ENCODE results near the gene ITGAD. TPM values are rescaled to one million over a fixed set of nuclear protein-coding genes. Genes with fewer than 3 reads are reported as not detected.

ITGAD gene
- total and polyA plus RNA-seq, 2 of the 8 experiments (the other 6 are each of a cell fraction or from before 2014, with no cell fraction given): 0.06 TPM; not detected in 1

GRCh38 chr16:31357324-31358109 lies 35.6 kb upstream of the ITGAD start:
- Histone ChIP-seq H3K79me2 (ENCODE audit: control insufficient read depth in 1 of 2, insufficient read depth in 2 of 2, low read length in 2 of 2) (no peaks in the 10 kb centered on the region), H3K27me3 (replicated peaks in 1 of 4; ENCODE audit: control insufficient read depth in 3 of 4, extremely low read depth in 1 of 4, insufficient read depth in 3 of 4, low read length in 3 of 4) (no peaks in the 10 kb centered on the region; a peak in 1 of 7 replicates), H2AFZ (ENCODE audit: low read length) (no peak overlapping the region; the same call in 1 of the 2 replicates), H3K14ac (ENCODE audit: insufficient read length) (no peak overlapping the region), H4K8ac (ENCODE audit: extremely low read depth, insufficient read depth, low read length) (no peak overlapping the region), H3K4ac (replicated peaks; ENCODE audit: insufficient read length, low read depth, low read length) (no peak overlapping the region), H2BK20ac (ENCODE audit: low read length) (peak overlapping the region; percentile 80; the same call in 1 of the 2 replicates), H2BK15ac (ENCODE audit: low read length) (peak overlapping the region; percentile 90), H3K79me1 (ENCODE audit: low read depth, low read length) (no peaks in the 10 kb centered on the region), H3K36me3 (ENCODE audit: control insufficient read depth in 2 of 4, insufficient read depth in 4 of 4, low read length in 3 of 4) (no peaks in the 10 kb centered on the region), H4K91ac (replicated peaks; ENCODE audit: insufficient read length, low read length) (no peak overlapping the region), H3K9me3 (ENCODE audit: insufficient read depth in 2 of 2, low read depth in 1 of 2, low read length in 1 of 2) (no peaks in the 10 kb centered on the region), H3K23me2 (ENCODE audit: low read depth, low read length) (no peaks in the 10 kb centered on the region), H3K4me1 (replicated peaks in 1 of 4; ENCODE audit: control insufficient read depth in 3 of 4, insufficient read depth in 4 of 4, low read length in 3 of 4) (0 out of 7 replicates have a peak, but pooled peaks cover 0 to 4% (median 1%) of the 10 kb centered on the region in 4 experiments), H3K4me2 (ENCODE audit: insufficient read depth in 1 of 2, low read depth in 2 of 2, low read length in 2 of 2) (no peak overlapping the region), H3K18ac (ENCODE audit: extremely low read depth, low read length) (no peak overlapping the region), H3K9ac (replicated peaks in 1 of 4; ENCODE audit: extremely low read depth in 1 of 4, low read depth in 3 of 4, low read length in 3 of 4) (no peak overlapping the region), H3K56ac (replicated peaks; ENCODE audit: insufficient read length, low read depth, low read length) (no peak overlapping the region), H3K27ac (ENCODE audit: low read depth, low read length) (no peak overlapping the region), H2BK5ac (ENCODE audit: low read depth, low read length) (no peak overlapping the region; the same call in 1 of the 2 replicates), H3K23ac (ENCODE audit: insufficient read length) (no peak overlapping the region), H2BK12ac (ENCODE audit: low read depth, low read length) (peak overlapping the region; percentile 75; the same call in 1 of the 2 replicates), H4K20me1 (replicated peaks in 1 of 2; ENCODE audit: control insufficient read depth in 1 of 2, insufficient read depth in 2 of 2, low read length in 2 of 2) (no peaks in the 10 kb centered on the region), H2BK120ac (replicated peaks; ENCODE audit: low read depth, low read length) (no peak overlapping the region), H3K4me3 (ENCODE audit: extremely low read depth in 1 of 4, insufficient read depth in 2 of 4, low read depth in 3 of 4, low read length in 4 of 4) (no peak overlapping the region), H2AK5ac (ENCODE audit: low read depth, low read length) (no peak overlapping the region; the same call in 1 of the 2 replicates), H4K5ac (ENCODE audit: insufficient read length, low read depth, low read length) (no peak overlapping the region)
- CTCF ChIA-PET (ENCODE audit: partially characterized antibody): interaction anchor here (1.1 to 2.7 kb wide), 6 partner anchors 10 to 108 kb away, joined by 3 to 7 read pairs (median 4); partner anchors contain the start of gene ZNF843
- FAIRE-seq (no peak), DNase-seq (ENCODE audit: low read depth in 1 of 2, low spot score in 2 of 2) (no peak)
- WGBS, 2 experiments (ENCODE audit: extremely low coverage in 1 of 2, insufficient coverage in 1 of 2, insufficient read length in 1 of 2, insufficient replicate concordance in 2 of 2, low coverage in 1 of 2, low lambda C conversion rate in 2 of 2, missing lambda C conversion rate in 1 of 2): 89% methylated on average over 18 of the region's 18 CpGs; no CpG with 5 or more reads in 1 of the 2 experiments
- POLR2A ChIA-PET (ENCODE audit: partially characterized antibody): interaction anchor here (1.1 to 1.3 kb wide), 2 partner anchors 159 to 161 kb away, joined by 3 to 4 read pairs; no protein-coding TSS in a partner anchor
- TF ChIP-seq HDAC6 (IDR thresholded peaks at IDR 0.05; ENCODE audit: low read depth, low read length) (no peak), POU5F1 (IDR thresholded peaks at IDR 0.05; ENCODE audit: low read depth, low read length) (no peak), PHF8 (conservative IDR thresholded peaks at IDR 0.05; ENCODE audit: low read depth, low read length) (no peak)

Measured in H1 (cell line).